HCT116 (cell line): ENCODE data around the gene RBM19.

Source experiments
- CTCF ChIP-seq, 3 experiments: fragments of 200-600 bp in 1 of 3; sonication (generic) in 1 of 3; IDR thresholded peaks in 2 of 3; conservative IDR thresholded peaks in 1 of 3; 2 replicates each; pipeline ENCODE4 v1.5.1; 2012 to 2017; ENCODE audit warnings: low read depth in 2 of 3, low read length in 2 of 3, antibody characterized with exemption in 1 of 3, borderline replicate concordance in 1 of 3, control low read depth in 1 of 3, mild to moderate bottlenecking in 1 of 3, mixed read lengths in 1 of 3, mixed run types in 1 of 3, moderate library complexity in 1 of 3; ENCODE audit not compliant: insufficient read depth in 1 of 3
- EGR1 ChIP-seq: IDR thresholded peaks from 2 replicates; pipeline ENCODE4 v1.6.1; 2012; ENCODE audit warnings: low read depth
- EZH2phosphoT487 ChIP-seq: fragments of 200-600 bp; IDR thresholded peaks from 2 replicates; pipeline ENCODE4 v1.6.1; 2018; ENCODE audit warnings: antibody characterized with exemption, borderline replicate concordance
- FOSL1 ChIP-seq: IDR thresholded peaks from 2 replicates; pipeline ENCODE4 v1.6.1; 2012; ENCODE audit warnings: low read depth
- POLR2A ChIP-seq: IDR thresholded peaks from 2 replicates; pipeline ENCODE4 v1.7.0; 2011; ENCODE audit warnings: borderline replicate concordance; ENCODE audit not compliant: insufficient read depth, insufficient read length; ENCODE audit errors: extremely low read depth
- POLR2AphosphoS5 ChIP-seq: IDR thresholded peaks from 2 replicates; pipeline ENCODE4 v1.6.1; 2011; ENCODE audit warnings: mild to moderate bottlenecking, low read depth, low read length, moderate library complexity

- TF ChIP-seq CTCF (IDR thresholded peaks at IDR 0.05 in 2 of 3, conservative IDR thresholded peaks at IDR 0.05 in 1 of 3; ENCODE audit: borderline replicate concordance in 1 of 3, insufficient read depth in 1 of 3, low read depth in 2 of 3, low read length in 2 of 3) (no peak), POLR2AphosphoS5 (no peak), POLR2A (no peak), EZH2phosphoT487 (no peak), FOSL1 (no peak), EGR1 (no peak)
Measured at GRCh38 chr12:113852264-113852663, 113.9 kb downstream of the RBM19 start.
